T follicular helper cell (primary cell): ENCODE results near the gene ZBTB45.

ENCODE experiments used
- DNase-seq: peaks from one replicate; pipeline ENCODE4 v3.0.0-alpha.2; 2020; ENCODE audit warnings: low read depth
- total RNA-seq, 2 experiments: gene quantifications; one replicate each; lab custom pipeline; 2026; lab: John Stamatoyannopoulos, UW

ZBTB45 gene
- total RNA-seq = 10.1 to 17.8 reads per million in 2 experiments

- DNase-seq = peak; percentile 80
Observed at GRCh38 chr19:58519355-58520256, at the start of gene ZBTB45. TSS of gene ZBTB45 (minus strand) at chr19:58519810. CDS start at chr19:58517673, 2,137 bp downstream.

- no peak for DNase-seq
Observed at GRCh38 chr19:58568453-58569130, 49.0 kb upstream of the ZBTB45 start.

- DNase-seq = no peak
Observed at GRCh38 chr19:58566989-58567388, 47.4 kb upstream of the ZBTB45 start.

- DNase-seq = no peak
Observed at GRCh38 chr19:58563823-58564222, 44.2 kb upstream of the ZBTB45 start.

GRCh38 chr19:58563034-58563573 is 43.5 kb upstream of the ZBTB45 start:
- DNase-seq = no peak

GRCh38 chr19:58562122-58563033 is 42.8 kb upstream of the ZBTB45 start:
- no peak for DNase-seq

GRCh38 chr19:58561373-58562121 is 41.9 kb upstream of the ZBTB45 start:
- no peak for DNase-seq

GRCh38 chr19:58560921-58561320 is 41.3 kb upstream of the ZBTB45 start:
- DNase-seq = no peak

- DNase-seq = no peak
Observed at GRCh38 chr19:58560007-58560887, 40.6 kb upstream of the ZBTB45 start.

- no peak for DNase-seq
Observed at GRCh38 chr19:58559275-58560006, 39.8 kb upstream of the ZBTB45 start.

GRCh38 chr19:58558623-58559274 is 39.1 kb upstream of the ZBTB45 start:
- DNase-seq = peak; percentile 100

- DNase-seq = peak; percentile 61
Observed at GRCh38 chr19:58558066-58558622, 38.5 kb upstream of the ZBTB45 start, which contains the start of gene UBE2M. TSS of gene UBE2M (minus strand) at chr19:58558611. CDS start at chr19:58558381, 230 bp downstream.

GRCh38 chr19:58557221-58558065 is 37.8 kb upstream of the ZBTB45 start:
- no peak for DNase-seq

- DNase-seq = no peak
Observed at GRCh38 chr19:58556622-58557220, 37.1 kb upstream of the ZBTB45 start.

GRCh38 chr19:58555920-58556621 is 36.5 kb upstream of the ZBTB45 start:
- no peak for DNase-seq

- DNase-seq = no peak
Observed at GRCh38 chr19:58555369-58555885, 35.8 kb upstream of the ZBTB45 start.
